ENCODE measurements around the gene SUPT3H.
"Not testable (repeated sequence)": the region's sequence is repeated elsewhere in the genome, so short reads cannot be mapped to it uniquely, and the experiment has no call there.

Gene SUPT3H

GRCh38 chr6:44921798-44922197 lies 455.9 kb downstream of the SUPT3H start:
- Histone ChIP-seq H3K9ac (ENCODE audit: low read depth, low read length) (no peak overlapping the region), H3K4me1 (ENCODE audit: insufficient read depth, low read length) (peaks cover 6% of the 10 kb centered on the region; the same call in 1 of the 2 replicates), H3K9me3 (ENCODE audit: control insufficient read depth, insufficient read depth, low read length) (no peaks in the 10 kb centered on the region)

GRCh38 chr6:44920952-44921491 lies 456.7 kb downstream of the SUPT3H start:
- H3K9me3 ChIP-seq (ENCODE audit: control insufficient read depth, insufficient read depth, low read length), result no peaks in the 10 kb centered on the region
- H3K36me3 ChIP-seq (ENCODE audit: insufficient read depth, low read length), result no peaks in the 10 kb centered on the region
- no peak overlapping the region for H3K9ac ChIP-seq (ENCODE audit: low read depth, low read length)
- H3K4me1 ChIP-seq (ENCODE audit: insufficient read depth, low read length), result peaks cover 6% of the 10 kb centered on the region; the same call in 1 of the 2 replicates

More at GRCh38 chr6:44921798-44922197, 455.9 kb downstream of the SUPT3H start:
- no peaks in the 10 kb centered on the region for H3K36me3 ChIP-seq (ENCODE audit: insufficient read depth, low read length)

- Histone ChIP-seq H3K9ac (ENCODE audit: low read depth, low read length) (no peak overlapping the region), H3K9me3 (ENCODE audit: control insufficient read depth, insufficient read depth, low read length) (no peaks in the 10 kb centered on the region), H3K4me1 (ENCODE audit: insufficient read depth, low read length) (no peaks in the 10 kb centered on the region), H3K36me3 (ENCODE audit: insufficient read depth, low read length) (no peaks in the 10 kb centered on the region)
Observed at GRCh38 chr6:44918671-44919296, 458.9 kb downstream of the SUPT3H start.

GRCh38 chr6:44917430-44917829 lies 460.3 kb downstream of the SUPT3H start:
- H3K9me3 ChIP-seq (ENCODE audit: control insufficient read depth, insufficient read depth, low read length), result no peaks in the 10 kb centered on the region
- H3K4me1 ChIP-seq (ENCODE audit: insufficient read depth, low read length), result no peaks in the 10 kb centered on the region
- H3K36me3 ChIP-seq (ENCODE audit: insufficient read depth, low read length), result no peaks in the 10 kb centered on the region
- H3K9ac ChIP-seq (ENCODE audit: low read depth, low read length), result no peak overlapping the region

GRCh38 chr6:44915111-44915510 lies 462.6 kb downstream of the SUPT3H start:
- Histone ChIP-seq H3K36me3 (ENCODE audit: insufficient read depth, low read length) (no peaks in the 10 kb centered on the region), H3K9me3 (ENCODE audit: control insufficient read depth, insufficient read depth, low read length) (no peaks in the 10 kb centered on the region), H3K4me1 (ENCODE audit: insufficient read depth, low read length) (no peaks in the 10 kb centered on the region), H3K9ac (ENCODE audit: low read depth, low read length) (no peak overlapping the region)

- Histone ChIP-seq H3K9ac (ENCODE audit: low read depth, low read length) (no peak overlapping the region), H3K9me3 (ENCODE audit: control insufficient read depth, insufficient read depth, low read length) (no peaks in the 10 kb centered on the region), H3K36me3 (ENCODE audit: insufficient read depth, low read length) (no peaks in the 10 kb centered on the region), H3K4me1 (ENCODE audit: insufficient read depth, low read length) (no peaks in the 10 kb centered on the region)
Observed at GRCh38 chr6:44914141-44914540, 463.6 kb downstream of the SUPT3H start.

- no peaks in the 10 kb centered on the region for H3K36me3 ChIP-seq (ENCODE audit: insufficient read depth, low read length)
- no peaks in the 10 kb centered on the region for H3K4me1 ChIP-seq (ENCODE audit: insufficient read depth, low read length)
- H3K9me3 ChIP-seq (ENCODE audit: control insufficient read depth, insufficient read depth, low read length), result no peaks in the 10 kb centered on the region
- H3K9ac ChIP-seq (ENCODE audit: low read depth, low read length), result no peak overlapping the region
Observed at GRCh38 chr6:44906761-44907160, 471.0 kb downstream of the SUPT3H start.

GRCh38 chr6:44900358-44900757 lies 477.4 kb downstream of the SUPT3H start:
- H3K36me3 ChIP-seq (ENCODE audit: insufficient read depth, low read length); H3K9me3 ChIP-seq (ENCODE audit: control insufficient read depth, insufficient read depth, low read length); H3K4me1 ChIP-seq (ENCODE audit: insufficient read depth, low read length); H3K9ac ChIP-seq (ENCODE audit: low read depth, low read length): not testable (repeated sequence)

- H3K36me3 ChIP-seq (ENCODE audit: insufficient read depth, low read length), result no peaks in the 10 kb centered on the region
- no peak overlapping the region for H3K9ac ChIP-seq (ENCODE audit: low read depth, low read length)
- H3K9me3 ChIP-seq (ENCODE audit: control insufficient read depth, insufficient read depth, low read length), result peaks cover 5% of the 10 kb centered on the region
- H3K4me1 ChIP-seq (ENCODE audit: insufficient read depth, low read length), result no peaks in the 10 kb centered on the region
Observed at GRCh38 chr6:44898296-44898930, 479.3 kb downstream of the SUPT3H start.

- H3K9ac ChIP-seq (ENCODE audit: low read depth, low read length), result no peak overlapping the region
- H3K9me3 ChIP-seq (ENCODE audit: control insufficient read depth, insufficient read depth, low read length), result peaks cover 5% of the 10 kb centered on the region
- H3K36me3 ChIP-seq (ENCODE audit: insufficient read depth, low read length), result no peaks in the 10 kb centered on the region
- no peaks in the 10 kb centered on the region for H3K4me1 ChIP-seq (ENCODE audit: insufficient read depth, low read length)
Observed at GRCh38 chr6:44897316-44897715, 480.4 kb downstream of the SUPT3H start.

GRCh38 chr6:44896701-44897100 lies 481.0 kb downstream of the SUPT3H start:
- H3K36me3 ChIP-seq (ENCODE audit: insufficient read depth, low read length), result no peaks in the 10 kb centered on the region
- peaks cover 5% of the 10 kb centered on the region for H3K9me3 ChIP-seq (ENCODE audit: control insufficient read depth, insufficient read depth, low read length)
- H3K9ac ChIP-seq (ENCODE audit: low read depth, low read length), result no peak overlapping the region
- H3K4me1 ChIP-seq (ENCODE audit: insufficient read depth, low read length), result no peaks in the 10 kb centered on the region

- H3K36me3 ChIP-seq (ENCODE audit: insufficient read depth, low read length), result no peaks in the 10 kb centered on the region
- H3K4me1 ChIP-seq (ENCODE audit: insufficient read depth, low read length), result no peaks in the 10 kb centered on the region
- no peak overlapping the region for H3K9ac ChIP-seq (ENCODE audit: low read depth, low read length)
- H3K9me3 ChIP-seq (ENCODE audit: control insufficient read depth, insufficient read depth, low read length), result no peaks in the 10 kb centered on the region
Observed at GRCh38 chr6:44892579-44892978, 485.2 kb downstream of the SUPT3H start.

GRCh38 chr6:44879071-44879470 lies 498.7 kb downstream of the SUPT3H start:
- not testable (repeated sequence) for H3K9ac ChIP-seq (ENCODE audit: low read depth, low read length); H3K4me1 ChIP-seq (ENCODE audit: insufficient read depth, low read length); H3K9me3 ChIP-seq (ENCODE audit: control insufficient read depth, insufficient read depth, low read length); H3K36me3 ChIP-seq (ENCODE audit: insufficient read depth, low read length)

- H3K4me1 ChIP-seq (ENCODE audit: insufficient read depth, low read length); H3K9me3 ChIP-seq (ENCODE audit: control insufficient read depth, insufficient read depth, low read length); H3K36me3 ChIP-seq (ENCODE audit: insufficient read depth, low read length); H3K9ac ChIP-seq (ENCODE audit: low read depth, low read length): not testable (repeated sequence)
Observed at GRCh38 chr6:44876638-44877037, 501.1 kb downstream of the SUPT3H start.

- Histone ChIP-seq H3K36me3 (ENCODE audit: insufficient read depth, low read length) (no peaks in the 10 kb centered on the region), H3K9me3 (ENCODE audit: control insufficient read depth, insufficient read depth, low read length) (peaks cover 11% of the 10 kb centered on the region; the same call in 1 of the 2 replicates), H3K4me1 (ENCODE audit: insufficient read depth, low read length) (no peaks in the 10 kb centered on the region), H3K9ac (ENCODE audit: low read depth, low read length) (no peak overlapping the region)
Observed at GRCh38 chr6:44869321-44869897, 508.3 kb downstream of the SUPT3H start.
